Measurements from ENCODE around the gene WWP2.

Gene WWP2

GRCh38 chr16:69890114-69890891, 128.2 kb downstream of the WWP2 start:
- no peak for DNase-seq (ENCODE audit: low spot score)

DNA sequence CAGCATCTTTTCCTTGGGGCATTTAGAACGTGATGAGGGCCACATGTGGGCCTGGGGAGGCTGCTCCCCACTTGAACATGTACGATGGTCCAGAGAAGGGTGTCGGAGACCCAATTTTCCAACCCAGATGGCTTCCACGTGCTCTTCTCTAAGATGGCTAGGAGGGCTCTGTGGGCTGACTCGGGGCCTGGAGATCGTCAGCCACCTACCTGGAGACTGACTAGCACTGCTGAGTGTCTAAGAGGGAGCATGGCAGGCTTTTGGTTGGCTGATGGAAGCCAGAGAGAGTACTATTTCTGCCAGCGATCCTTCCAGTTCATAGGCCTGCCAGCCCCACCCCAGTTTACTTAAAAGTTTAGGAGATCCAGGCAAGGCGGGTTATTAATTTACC, 128.8 kb downstream of the WWP2 start:
- no peak for DNase-seq (ENCODE audit: low spot score)

DNA sequence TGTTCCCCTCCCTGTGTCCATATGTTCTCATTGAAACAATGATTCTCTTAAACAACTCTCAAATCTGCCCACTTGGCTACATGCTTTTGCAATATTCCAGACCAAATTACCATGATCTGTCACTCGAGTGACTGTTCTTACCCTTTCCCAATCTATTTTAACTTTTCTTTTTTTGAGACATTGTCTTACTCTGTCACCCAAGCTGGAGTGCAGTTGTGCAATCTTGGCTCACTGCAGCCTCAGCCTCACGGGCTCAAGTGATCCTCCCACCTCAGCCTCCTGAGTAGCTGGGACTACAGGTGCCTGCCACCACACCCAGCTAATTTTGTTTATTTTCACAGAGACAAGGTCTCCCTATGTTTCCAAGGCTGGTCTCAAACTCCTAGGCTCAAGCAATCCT, 130.2 kb downstream of the WWP2 start:
- no peak for DNase-seq (ENCODE audit: low spot score)

GRCh38 chr16:69893106-69893505, 131.0 kb downstream of the WWP2 start:
- DNase-seq (ENCODE audit: low spot score) = no peak

- no peak for DNase-seq (ENCODE audit: low spot score)
These were observed 132.5 kb downstream of the WWP2 start for GRCh38 chr16:69894676-69895075.

- no peak for DNase-seq (ENCODE audit: low spot score)
These were observed 141.8 kb downstream of the WWP2 start for GRCh38 chr16:69903865-69904415.

- DNase-seq (ENCODE audit: low spot score) = no peak
These were observed 142.5 kb downstream of the WWP2 start for GRCh38 chr16:69904495-69905170.

GRCh38 chr16:69905171-69905555, 143.0 kb downstream of the WWP2 start:
- no peak for DNase-seq (ENCODE audit: low spot score)

DNA sequence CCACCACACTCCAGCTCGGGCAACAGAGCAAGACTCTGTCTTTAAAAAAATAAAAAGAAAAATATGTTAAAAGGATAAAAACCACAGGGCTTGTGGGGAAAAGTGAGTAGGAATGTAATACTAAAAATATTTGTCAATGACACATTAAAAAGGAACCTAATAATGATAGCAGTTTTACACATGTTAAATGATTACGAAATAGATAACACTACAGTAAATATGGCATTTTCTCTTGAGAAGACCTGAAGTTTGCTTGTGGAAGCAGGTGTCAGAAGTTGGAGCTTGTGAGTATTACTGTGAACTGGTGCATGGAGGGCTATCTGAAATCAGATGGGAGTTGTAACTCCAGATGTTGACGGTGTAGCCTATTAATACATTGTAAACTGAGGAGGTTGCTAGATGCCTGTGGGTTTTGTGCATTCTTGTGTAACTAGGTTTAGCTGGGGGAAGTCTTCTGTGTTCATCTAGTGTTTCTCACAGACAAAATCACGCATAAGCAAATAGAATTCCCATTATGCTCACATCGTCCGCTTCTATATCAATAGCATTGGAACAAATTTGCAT, 144.8 kb downstream of the WWP2 start:
- DNase-seq (ENCODE audit: low spot score) = no peak

- no peak for DNase-seq (ENCODE audit: low spot score)
These were observed 146.9 kb downstream of the WWP2 start for GRCh38 chr16:69909043-69909442.

- DNase-seq (ENCODE audit: low spot score) = no peak
These were observed 147.6 kb downstream of the WWP2 start for GRCh38 chr16:69909760-69910159.

DNA sequence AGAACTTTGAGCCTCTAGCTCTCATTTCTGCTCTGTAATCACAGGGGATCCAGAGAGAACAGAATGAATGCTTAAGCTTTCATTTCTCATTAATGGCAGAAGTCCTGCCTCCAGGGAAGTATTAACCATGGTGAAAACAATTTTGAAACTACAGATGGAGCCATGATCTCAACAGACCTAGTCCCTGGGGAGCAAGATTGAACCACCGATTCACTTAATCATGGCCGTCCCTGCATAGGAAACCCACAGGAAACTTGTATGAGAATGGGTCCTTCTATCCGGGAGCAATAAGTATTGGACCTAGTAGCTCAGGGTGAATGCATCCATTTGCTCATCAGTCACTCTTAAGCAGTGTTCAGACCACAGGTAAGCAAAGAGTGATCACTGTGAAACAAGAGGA, 148.8 kb downstream of the WWP2 start:
- DNase-seq (ENCODE audit: low spot score) = no peak

DNA sequence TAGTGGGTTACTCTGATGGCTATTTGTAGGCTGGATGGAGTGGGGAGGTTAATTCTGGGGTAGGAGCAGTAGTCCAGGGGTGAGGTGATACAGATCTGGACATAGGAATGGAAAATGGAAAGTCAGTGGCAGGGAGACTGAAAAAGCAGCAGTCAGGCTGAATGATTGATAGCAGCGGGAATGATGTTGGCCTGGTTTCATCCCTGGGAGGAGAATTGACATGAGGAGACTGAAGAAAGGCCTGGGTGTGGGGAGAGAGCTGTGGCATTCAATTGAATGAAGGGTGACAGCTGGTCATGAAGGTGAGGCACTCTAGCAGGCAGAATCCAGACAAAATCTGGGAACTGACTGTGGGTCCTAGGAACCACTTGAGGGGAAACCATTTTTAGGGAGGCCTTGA, 154.3 kb downstream of the WWP2 start:
- DNase-seq (ENCODE audit: low spot score) = no peak

GRCh38 chr16:69917311-69917710, 155.2 kb downstream of the WWP2 start:
- DNase-seq (ENCODE audit: low spot score) = no peak

GRCh38 chr16:69917739-69918138, 155.6 kb downstream of the WWP2 start:
- DNase-seq (ENCODE audit: low spot score) = no peak

DNA sequence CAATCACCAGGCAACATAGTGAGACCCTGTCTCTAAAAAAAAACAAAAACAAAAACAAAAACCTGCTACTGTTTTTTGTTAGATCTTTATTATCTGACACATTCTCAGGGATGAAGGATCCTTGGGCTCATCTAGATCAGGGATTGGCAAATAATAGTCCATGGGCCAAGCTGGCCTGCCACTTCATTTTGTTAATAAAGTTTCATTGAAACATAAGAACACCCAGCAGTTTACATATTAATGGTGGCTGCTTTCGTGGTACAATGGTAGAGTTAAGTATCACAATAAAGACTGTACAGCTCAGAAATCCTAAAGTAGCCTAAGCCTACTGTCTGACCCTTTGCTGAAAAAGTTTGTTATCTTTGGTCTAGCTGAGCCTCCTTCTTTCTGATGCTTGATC, 156.1 kb downstream of the WWP2 start:
- DNase-seq (ENCODE audit: low spot score) = no peak

- no peak for DNase-seq (ENCODE audit: low spot score)
These were observed 159.0 kb downstream of the WWP2 start for GRCh38 chr16:69921127-69921526.

DNA sequence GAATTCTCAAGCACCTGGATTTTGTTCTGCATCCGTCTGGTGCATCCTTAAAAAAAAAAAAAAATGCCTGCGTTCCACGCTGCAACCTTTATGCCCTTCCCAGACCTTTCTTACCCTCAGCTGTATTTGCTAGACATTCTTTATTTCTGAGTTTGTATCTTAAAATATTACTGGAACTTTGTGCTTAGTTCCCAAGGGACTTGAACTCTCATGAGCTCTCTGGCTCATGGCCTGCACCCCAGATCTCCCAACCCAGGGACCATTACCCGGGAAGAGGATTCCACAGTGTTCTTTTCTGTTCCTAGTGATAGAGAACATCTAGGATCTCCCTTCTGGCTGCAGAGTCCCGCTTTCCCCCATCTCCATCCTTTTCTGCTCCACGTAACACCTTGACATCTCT, 160.1 kb downstream of the WWP2 start:
- no peak for DNase-seq (ENCODE audit: low spot score)

DNA sequence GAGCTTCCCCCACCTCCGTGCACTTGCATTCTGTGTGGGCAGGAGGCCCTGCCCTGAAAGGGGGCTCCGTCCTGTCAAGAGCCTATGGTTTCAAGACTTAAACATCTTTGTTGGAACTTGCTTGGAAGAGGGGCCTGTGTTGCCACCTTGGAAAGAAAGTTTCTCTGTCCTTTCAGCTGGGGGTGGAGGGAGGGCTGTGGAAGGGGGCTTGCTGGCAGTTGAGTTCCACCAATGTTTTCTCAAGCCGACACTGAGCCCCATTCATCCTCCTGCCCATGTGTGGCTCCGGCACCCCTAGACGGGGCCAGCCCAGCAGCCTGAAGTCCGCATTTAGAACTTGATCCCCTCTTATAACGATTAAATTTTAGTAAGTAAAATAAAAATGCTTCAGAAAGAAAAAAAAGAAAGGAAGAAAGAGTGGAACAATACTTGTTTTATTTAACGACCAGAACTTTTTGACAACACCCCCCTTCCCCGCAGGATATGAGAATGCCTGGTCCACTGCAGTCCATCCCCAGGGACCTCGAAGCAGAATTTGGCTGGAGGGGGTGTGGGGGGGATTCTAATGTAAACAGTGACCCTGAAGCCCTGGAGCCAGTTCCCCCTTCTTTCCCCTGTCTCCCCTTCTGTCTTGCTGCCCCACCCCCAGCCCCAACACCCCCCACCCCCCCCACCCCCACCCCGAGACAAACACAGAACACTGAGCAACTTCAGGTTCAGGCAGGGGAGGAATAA, 162.1 kb downstream of the WWP2 start:
- no peak for DNase-seq (ENCODE audit: low spot score)

- DNase-seq (ENCODE audit: low spot score) = no peak
These were observed 162.7 kb downstream of the WWP2 start for GRCh38 chr16:69924777-69925191.

- no peak for DNase-seq (ENCODE audit: low spot score)
These were observed 163.2 kb downstream of the WWP2 start for GRCh38 chr16:69925311-69925710.

GRCh38 chr16:69926241-69926640, 164.1 kb downstream of the WWP2 start:
- no peak for DNase-seq (ENCODE audit: low spot score)

Data from D341Med (cell line).